UCSD-AML1 (cell line): ENCODE data around the gene ARHGEF17.
A peak's percentile ranks its signal among the peaks of the same experiment; 100 is the strongest.
"Not testable (repeated sequence)": the region's sequence is repeated elsewhere in the genome, so short reads cannot be mapped to it uniquely, and the experiment has no call there.

ENCODE experiments used
- DNase-seq: peaks from one replicate; lab custom pipeline; 2025; ENCODE audit not compliant: unreplicated experiment; lab: John Stamatoyannopoulos, UW

ARHGEF17 gene

DNA sequence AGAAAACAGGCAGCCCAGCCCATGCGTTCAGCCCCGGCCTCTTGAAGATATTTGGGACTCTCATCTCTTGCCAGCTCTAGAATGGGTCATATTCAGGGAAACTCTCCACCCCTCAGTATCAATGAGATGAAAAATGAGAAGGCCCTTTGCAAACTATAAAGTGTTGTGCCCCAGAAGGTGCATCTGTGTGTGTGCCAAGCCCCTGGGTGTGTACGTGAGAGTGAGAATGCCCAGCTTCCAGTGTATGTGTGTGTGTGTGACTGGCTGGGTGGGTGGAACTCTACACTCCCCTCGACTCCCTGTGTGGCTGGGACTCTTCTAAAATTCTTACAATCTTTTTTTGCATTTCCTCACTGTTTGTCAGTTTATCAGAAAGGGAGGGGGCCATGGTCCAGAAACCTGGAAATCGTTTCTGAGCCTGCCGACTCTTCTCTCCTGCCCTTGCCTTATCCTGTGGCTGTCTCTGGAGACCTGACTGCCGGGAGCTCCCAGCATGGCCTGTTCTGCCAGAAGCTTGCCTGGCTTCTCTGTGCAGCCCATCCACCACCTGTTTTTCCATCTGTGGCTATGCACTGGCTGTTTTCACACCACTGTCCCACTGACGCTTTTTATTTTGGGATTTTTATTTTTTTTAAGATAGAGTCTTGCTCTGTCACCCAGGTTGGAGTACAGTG, 34.7 kb upstream of the ARHGEF17 start:
- DNase-seq: no peak

DNA sequence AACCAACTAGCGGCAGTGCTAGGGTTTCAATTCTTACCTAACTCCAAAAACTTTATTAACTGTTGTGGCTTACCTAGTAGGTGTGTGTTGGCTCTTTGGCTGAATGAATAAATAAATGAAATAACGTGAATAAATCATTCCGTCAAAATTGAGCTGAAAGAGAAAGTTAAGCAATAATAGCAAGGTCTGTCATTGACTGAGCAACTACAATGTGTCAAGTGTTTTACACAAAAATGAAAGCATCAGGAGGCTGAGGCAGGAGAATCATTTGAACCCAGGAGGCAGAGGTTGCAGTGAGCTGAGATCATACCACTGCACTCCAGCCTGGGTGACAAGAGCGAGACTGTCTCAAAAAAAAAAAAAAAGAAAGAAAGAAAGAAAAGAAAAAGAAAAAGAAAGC, 33.9 kb upstream of the ARHGEF17 start:
- not testable (repeated sequence) for DNase-seq

DNA sequence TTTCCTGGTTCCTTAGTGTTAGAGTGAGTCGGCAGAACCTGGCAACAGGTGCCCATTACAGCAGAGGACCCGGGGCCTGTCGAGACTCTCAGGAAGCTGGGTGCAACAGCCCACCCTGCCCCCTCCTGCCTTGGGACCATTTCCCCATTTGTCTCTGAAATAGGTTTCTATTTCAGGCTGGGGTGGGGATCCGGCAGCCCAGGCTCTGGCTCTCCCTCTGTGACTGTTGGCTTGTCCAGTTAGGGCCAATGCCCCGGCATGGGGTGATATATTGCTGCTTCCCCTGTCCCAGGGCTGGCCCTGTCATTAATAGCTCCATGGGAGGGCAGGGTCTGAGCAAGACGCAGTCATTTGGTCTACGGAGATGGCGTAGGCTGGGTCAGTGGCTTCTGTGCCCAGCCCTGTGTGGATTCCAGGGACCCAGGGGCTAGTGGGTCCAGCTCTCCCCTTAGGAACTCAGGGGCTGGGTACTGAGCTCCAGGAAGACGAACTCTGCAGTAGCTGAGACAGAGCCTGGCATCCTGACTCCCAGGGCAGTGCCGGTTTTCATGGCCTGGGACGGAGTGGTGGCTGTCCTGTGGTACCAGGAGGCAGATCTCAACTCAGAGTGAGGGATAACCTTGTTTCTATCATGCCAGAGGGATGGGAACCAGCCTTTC, 33.2 kb upstream of the ARHGEF17 start:
- DNase-seq: peak; percentile 38

- no peak for DNase-seq
Measured at GRCh38 chr11:73275381-73275750, 32.7 kb upstream of the ARHGEF17 start.

DNA sequence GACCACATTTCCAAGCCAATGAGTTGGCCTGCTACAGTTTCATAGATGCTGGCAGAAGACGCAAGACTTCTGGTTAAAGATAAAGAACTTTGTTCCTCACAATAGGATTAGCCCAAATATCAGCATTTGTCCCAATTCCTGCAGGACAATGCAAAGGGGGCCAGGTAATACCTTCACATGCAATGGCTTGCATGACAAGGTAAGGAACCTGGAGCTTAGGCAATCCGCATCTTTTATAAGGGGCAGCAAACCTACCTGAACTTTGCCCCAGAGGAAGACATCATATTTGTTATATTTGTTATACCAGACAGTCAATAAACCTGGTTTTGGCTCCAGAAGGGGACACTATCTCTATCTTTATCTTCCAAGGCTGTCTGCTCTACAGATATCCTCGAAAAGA, 30.6 kb upstream of the ARHGEF17 start:
- DNase-seq: no peak

DNA sequence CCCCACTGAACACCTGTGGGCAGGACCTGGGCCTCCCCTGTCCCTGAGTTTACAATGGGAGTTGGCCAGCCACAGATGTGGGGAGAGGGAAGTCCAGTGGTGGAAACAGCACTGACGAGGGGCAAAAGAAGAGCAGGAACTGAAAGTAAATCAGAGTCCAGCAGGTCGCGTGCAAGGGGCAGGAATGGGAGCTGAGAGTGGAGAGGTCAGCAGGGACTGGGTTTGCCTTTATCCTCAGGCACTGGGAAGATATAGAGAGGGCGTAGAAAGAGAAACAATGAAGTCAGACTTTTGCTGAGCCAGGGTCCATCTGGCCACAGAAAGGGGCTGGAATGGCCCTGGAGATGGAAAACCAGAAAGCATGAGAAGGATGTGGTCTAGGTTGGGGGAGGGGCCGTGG, 27.4 kb upstream of the ARHGEF17 start:
- no peak for DNase-seq

DNA sequence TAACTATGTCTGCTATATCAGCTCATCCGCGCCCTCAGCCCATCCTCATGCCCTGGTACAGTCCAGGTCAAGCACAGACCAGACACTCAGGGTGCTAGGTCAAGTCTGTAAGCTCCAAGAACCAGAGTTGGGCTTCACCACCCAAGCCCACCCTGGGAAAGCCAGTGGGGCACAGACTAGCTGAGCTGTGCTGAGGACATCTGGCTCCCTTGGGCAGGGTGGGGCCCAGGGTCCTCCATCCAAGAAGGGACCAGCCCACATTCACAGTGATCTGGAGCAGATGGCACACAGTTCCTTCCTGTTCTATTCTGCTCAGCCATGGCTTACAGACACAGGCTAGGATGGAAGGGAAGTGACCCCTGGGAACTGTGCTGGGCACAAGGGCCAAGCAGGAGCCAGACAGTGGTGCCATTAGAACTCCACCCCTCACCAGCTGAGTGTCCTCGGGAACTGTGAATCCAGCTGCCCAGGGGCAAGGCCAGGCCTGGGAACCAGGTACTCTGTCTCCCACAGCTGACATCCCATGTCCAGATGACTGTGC, 26.8 kb upstream of the ARHGEF17 start:
- DNase-seq: no peak

DNA sequence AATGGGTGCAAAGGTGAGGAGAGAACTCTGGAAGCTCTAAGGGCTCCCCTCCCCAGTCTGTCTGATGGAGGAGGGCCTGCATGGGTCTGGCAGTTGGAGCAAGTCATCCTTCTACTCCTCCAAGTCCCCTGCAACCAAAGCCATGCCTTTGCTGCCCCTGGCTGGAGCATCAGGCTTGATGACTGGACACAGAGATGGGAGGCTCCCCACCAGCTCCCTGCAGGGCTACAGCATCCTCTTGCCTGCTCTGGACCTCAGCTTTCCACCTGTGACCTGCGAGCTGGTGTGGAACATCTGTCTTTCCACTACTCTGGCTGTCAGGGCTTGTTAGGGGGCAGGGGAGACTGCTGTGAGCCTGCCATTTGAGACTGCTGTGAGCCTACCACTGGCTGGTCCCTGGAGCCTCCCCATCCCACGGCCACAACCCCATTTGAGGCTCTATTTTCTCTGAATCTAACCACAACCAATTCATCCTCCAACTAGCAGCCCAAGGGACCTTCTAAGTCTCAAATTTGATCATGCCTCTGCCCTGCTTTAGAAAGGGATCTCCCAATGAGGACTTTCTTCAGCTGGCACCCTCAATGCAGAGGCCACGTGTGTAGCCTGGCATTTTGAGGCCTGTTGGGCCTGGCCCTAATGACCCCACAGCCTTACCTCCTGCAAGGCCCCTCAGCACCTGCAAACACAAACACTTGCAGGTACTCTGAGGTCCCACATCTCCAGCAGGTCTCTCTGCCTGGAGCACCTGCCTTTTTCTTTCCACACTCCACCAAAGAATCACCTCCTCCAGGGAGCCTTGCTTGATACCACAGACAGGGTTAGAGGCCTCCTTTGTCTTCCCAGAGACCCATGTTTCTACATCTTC, 26.0 kb upstream of the ARHGEF17 start:
- no peak for DNase-seq

GRCh38 chr11:73283276-73284000, 24.6 kb upstream of the ARHGEF17 start:
- no peak for DNase-seq

DNA sequence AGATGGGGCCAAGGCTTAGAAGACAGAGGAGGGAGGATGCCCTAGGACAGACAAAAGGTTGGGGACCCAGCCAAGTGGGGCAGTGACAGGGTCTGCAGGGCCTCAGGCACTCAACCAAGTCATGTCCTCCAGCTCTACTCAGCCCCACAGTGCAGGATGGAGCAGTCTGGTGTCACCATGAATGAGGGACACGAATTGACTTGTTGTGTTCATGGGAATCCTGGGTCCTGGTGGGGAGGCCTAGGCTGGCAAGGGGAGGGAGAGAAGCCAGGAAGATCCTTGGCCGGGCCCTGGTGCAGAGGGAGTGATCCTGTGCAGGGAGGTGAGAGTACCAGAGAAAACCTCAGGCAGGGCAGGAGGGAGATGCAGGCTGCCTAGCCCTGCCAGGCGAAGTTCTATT, 24.0 kb upstream of the ARHGEF17 start:
- no peak for DNase-seq

GRCh38 chr11:73285721-73286120, 22.4 kb upstream of the ARHGEF17 start:
- DNase-seq: no peak

DNA sequence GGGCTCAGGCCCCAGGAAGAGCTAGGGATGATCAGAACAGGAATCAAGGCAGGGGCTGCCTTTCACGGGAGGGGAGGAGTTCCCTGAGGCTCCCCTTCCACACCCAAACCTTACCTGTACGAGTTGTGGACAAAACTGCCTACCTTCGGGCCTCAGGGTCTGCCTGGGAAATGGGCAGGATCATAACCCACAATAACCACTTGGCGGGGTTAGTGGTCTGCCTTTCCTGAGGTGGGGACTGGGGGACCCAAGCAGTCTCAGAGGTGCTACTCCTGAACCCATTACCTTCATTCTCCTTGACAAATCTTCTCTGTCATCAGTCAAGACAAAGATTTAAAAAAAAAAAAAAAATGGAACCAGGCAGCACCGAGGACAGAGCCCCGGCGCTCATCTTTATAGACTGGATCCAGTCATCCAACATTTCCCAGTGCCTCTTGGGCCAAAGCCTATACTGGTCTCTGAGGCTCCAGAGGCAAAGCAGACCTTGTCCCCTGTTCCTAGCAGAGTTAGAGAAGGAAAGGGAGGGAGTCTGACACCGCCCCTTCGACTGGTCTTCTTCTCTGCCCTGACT, 21.8 kb upstream of the ARHGEF17 start:
- no peak for DNase-seq

DNA sequence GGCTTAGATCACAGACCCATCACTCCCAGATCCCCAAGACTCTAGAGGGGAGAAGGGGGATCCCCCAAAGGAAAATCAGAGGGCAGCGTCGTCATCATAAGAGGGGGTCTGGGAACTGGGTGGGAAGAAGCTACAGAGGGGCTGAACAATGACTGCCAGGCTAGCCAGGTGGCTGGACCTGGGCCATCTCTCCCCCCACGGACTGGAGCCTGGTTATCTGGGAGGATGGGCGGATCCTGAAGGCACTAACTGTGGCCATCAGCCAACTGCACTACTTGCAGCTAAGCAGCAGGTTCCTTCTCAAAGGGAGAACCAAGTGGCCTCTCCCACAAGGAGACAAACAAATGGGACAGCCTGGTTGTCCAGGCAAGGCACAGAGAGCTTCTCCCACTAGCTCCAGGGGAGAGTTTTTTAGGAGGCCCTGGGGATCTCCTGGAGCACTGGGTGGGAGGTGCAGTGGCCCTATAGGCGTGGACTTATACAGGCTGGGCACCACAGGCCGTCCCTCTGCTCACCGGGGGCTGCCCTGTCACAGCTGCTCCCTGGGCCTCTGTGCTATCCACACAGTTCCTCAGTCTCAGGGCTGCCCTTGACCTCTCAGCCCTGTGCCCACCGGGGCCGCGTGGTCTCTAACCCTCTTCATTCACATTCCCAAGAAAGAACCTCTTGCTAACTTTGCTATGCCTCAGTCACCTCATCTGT, 20.5 kb upstream of the ARHGEF17 start:
- DNase-seq: no peak

DNA sequence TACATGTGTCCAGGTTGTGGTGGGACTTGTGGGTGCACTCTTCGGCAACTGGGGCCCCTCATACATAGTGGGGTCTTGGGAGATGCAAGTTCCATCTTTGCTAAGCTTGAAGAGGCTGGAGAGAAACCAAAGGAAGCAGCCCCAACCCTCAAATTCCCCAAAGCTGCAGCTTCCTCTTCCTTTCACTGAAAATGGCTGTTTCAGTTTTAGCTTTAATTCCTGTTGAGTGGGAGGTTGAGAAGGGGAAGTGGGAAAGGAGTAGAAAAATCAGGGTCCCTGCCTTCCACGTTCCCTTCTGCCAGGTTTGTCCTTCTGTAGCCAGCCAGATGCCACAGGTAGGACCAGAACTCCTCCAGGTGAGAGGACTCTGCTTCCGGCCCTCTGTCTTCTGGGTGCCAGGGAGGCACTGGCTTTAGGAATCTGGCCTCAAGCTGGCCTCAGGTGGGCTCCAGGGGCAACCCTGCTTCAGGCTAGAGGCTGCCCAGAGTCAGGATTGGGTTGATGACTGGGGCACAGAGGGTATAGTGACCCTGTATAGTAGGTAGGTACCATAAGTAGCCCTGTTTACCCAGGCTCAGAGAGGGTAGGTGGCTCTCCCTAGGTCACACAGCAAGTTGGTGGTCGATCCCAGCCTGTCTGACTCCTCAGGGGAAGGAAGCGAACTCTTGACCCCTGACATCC, 19.7 kb upstream of the ARHGEF17 start:
- DNase-seq: peak; percentile 36

GRCh38 chr11:73288873-73289707, 19.0 kb upstream of the ARHGEF17 start:
- DNase-seq: peak; percentile 72

GRCh38 chr11:73290536-73290935, 17.5 kb upstream of the ARHGEF17 start:
- DNase-seq: no peak

GRCh38 chr11:73291196-73291595, 16.9 kb upstream of the ARHGEF17 start:
- DNase-seq: no peak

DNA sequence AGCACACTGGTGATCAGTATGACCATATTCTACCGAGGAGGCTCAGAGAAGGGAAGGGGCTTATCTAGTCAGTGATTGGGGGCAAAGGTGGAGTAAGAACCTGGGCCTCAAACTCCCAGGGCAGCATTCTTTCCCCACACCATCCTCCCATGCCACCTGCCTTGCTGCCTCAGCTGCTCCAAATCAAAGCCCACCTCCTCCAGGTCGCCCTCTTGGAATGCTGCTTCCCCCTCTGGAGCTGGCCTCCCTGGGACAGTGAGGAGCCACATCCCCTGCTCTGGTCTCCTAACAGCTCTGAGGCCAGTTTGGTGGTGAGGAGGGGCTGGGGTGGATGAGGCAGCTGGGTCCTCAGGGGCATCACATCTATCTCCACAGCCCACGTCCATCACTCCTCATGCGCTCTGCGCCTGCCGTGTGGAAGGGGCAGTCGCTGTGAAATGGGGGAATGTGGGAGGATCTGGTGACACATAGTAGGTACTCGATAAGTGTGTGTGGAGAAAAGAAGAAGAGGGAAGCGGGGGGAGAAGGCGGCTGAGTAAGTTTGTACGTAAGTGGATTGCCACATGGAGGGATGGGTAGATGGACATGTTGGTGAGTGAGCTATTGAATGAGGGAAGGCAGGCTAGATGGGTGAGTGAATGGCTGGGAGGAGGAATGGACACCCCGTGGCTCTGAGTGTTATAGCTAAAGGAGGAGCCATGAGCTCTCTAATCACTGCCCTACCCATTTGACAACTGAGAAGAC, 16.1 kb upstream of the ARHGEF17 start:
- DNase-seq: no peak
